OCI-M2 (cell line): Measurements from ENCODE around the gene KCNG2.

Experiments
- DNase-seq: peaks from one replicate; lab custom pipeline; 2025; ENCODE audit not compliant: unreplicated experiment; lab: John Stamatoyannopoulos, UW

The KCNG2 gene

GRCh38 chr18:79818036-79818435 is 20.3 kb downstream of the KCNG2 start:
- DNase-seq: no peak

- no peak for DNase-seq
These were observed 20.9 kb downstream of the KCNG2 start for GRCh38 chr18:79818631-79819030.

DNA sequence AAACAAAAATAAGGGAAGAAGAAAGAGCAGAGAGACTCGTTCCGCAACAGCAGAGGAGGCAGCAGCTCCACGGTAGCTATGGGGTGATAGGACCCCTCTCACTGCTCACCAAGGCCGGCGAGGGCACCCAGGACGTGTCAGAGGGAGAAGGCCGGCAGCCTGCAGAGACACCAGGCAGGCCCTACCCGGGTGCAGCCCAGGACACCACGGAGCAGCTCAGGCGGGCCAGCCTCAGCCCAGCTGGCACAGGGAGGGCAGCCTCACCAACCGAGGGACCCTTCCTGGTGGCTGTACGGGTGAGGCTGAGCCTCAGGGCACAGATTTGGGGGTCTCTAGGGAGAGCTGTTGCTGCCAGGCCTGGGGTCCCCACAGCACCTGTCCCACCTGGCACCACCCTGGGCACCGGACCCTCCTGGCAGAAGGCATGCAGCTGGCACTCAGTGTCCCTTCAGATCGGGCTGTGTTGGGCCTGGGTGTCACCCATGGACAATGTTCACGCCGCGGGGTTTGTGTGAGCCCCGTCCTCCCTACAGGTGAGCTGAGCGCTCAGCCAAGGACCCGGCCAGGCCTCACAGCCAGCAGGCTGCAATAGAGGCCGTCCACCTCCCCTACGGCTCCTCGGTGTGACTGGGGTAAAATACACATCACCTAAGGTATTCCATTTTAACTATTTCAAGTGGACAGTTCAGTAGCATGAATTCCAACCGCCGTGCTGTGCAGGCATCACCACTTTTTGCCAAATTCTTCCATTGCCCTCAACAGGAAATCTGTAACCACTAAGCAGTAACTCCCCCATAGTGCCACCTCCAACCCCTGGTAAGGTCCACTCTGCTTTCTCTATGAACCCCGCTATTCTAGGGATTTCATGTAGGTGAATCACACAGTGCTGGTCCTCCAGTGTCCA is 21.6 kb downstream of the KCNG2 start:
- DNase-seq: no peak

DNA sequence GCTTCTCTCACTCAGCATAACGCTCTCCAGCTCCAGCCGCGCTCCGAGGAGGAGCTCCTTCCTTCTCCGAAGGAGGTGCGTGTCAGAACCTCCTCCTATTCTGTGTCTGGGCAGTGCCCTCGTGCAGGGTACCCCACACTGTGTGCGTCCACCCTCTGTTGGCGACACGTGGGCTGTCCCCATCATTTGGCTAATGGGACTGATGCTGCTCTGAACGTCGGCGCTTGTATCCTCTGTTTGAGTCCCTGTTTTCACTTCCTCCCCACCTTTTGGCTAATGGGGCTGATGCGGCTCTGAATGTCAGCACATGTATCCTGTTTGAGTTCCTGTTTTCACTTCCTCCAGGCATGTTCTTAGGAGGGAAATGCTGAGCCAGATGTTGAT is 22.2 kb downstream of the KCNG2 start:
- DNase-seq: no peak

GRCh38 chr18:79823120-79823519 is 25.4 kb downstream of the KCNG2 start:
- DNase-seq: no peak

DNA sequence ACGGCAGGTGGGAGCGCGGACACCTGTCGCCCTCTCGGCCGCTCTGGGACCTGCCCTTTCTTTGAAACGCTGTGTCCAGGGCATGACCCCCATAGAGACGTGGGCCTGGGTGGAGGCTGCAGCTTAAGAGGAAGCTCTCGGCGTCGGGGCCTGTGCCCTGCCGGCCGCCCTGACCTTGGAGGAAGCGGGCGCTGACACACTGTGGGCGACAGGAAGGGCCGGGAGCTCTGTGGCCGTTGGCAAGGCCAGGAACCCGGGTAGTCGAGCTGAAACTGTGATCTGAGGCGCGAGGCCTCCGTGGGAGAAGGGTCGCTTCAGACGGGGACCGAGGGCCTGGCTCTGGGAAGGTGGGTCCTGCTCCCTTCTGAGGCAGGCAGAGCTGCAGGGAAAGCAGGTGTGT is 28.2 kb downstream of the KCNG2 start:
- DNase-seq: no peak

DNA sequence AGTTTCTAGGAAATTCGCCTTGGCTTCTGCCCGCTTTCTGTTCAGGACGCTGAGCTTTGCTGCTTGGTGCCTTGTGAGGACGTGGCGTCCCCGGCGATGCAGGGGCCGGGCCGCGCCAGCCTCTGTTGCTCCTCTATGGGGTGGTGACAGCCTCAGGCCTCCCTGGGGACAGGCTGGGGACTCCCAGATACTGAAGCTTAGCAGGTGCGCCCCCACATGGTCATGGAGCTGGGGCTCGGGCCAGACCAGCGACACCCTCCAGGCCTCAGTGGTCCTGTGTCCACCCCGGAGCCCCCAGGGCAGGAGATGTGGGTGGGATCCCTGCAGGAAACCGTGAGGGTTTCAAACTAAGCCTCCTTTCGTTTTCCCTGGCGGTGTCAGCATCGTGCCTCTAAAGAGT is 29.2 kb downstream of the KCNG2 start:
- DNase-seq: no peak

GRCh38 chr18:79828258-79828657 is 30.5 kb downstream of the KCNG2 start:
- DNase-seq: no peak

DNA sequence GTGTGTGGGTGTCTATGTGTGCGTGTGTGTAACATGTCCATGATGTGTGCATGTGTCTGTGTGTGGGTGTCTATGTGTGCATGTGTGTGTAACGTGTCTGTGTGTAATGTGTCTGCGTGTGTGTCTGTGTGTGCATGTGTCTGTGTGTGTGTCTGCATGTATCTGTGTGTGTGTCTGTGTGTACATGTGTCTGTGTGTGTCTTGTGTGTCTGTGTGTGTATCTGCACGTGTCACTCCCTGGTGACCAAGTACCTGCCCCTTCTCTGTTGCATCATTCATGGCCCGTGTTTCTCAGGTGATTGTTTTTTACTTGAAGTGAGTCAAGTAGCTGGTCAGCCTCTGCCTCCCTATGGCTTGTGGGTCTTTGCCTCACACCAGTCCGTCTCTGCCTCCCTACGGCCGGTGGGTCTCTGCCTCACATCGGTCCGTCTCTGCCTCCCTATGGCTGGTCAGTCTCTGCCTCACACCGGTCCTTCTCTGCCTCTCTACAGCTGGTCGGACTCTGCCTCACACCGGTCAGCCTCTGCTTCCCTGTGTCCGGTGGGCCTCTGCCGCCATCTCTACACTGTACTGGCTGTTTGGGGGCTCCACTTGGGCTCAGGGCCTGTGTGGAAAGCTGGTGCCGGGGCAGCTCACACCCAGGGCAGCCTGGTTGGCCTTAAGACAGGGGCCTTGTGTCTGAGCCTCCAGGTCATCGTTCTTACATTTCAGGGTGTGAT is 31.6 kb downstream of the KCNG2 start:
- no peak for DNase-seq

GRCh38 chr18:79832169-79832568 is 34.4 kb downstream of the KCNG2 start:
- no peak for DNase-seq

GRCh38 chr18:79834834-79835233 is 37.1 kb downstream of the KCNG2 start:
- DNase-seq: no peak

- DNase-seq: no peak
These were observed 44.2 kb downstream of the KCNG2 start for GRCh38 chr18:79841936-79842335.

- no peak for DNase-seq
These were observed 47.3 kb downstream of the KCNG2 start for GRCh38 chr18:79844999-79845563.

- no peak for DNase-seq
These were observed 49.3 kb downstream of the KCNG2 start for GRCh38 chr18:79846936-79847557.

DNA sequence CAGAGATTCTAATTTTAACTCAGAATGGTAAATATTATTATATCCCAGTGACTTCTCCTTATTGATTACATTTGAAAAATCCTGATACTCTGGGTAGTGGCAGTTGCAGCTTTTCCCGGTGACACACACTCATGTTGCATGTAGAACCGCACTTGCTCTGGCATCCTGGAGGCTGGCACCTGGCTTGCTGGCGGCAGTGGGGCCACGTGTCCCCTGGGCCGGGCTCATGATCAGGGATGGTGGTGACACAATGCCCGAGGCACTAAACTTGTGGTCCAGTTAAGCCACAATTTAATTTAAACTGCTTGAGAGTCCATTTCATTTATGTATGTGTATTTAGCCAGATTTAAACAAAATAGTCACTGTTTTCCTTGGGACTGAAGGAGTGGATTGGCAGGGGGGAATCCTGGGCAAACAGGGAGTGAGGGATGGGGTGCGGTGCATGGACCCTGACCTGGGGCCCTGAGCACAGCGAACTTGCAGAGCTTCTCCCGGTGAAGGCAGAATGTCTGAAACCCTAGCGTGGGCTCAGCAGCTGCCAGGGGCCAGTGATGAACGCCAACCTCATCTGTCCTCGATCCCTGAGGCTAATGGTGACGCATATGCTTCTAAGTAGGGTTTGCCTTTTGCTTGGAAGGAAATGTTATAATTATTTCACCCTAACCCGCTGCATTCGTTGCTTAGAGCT is 50.0 kb downstream of the KCNG2 start:
- no peak for DNase-seq

GRCh38 chr18:79848294-79848578 is 50.5 kb downstream of the KCNG2 start:
- no peak for DNase-seq

DNA sequence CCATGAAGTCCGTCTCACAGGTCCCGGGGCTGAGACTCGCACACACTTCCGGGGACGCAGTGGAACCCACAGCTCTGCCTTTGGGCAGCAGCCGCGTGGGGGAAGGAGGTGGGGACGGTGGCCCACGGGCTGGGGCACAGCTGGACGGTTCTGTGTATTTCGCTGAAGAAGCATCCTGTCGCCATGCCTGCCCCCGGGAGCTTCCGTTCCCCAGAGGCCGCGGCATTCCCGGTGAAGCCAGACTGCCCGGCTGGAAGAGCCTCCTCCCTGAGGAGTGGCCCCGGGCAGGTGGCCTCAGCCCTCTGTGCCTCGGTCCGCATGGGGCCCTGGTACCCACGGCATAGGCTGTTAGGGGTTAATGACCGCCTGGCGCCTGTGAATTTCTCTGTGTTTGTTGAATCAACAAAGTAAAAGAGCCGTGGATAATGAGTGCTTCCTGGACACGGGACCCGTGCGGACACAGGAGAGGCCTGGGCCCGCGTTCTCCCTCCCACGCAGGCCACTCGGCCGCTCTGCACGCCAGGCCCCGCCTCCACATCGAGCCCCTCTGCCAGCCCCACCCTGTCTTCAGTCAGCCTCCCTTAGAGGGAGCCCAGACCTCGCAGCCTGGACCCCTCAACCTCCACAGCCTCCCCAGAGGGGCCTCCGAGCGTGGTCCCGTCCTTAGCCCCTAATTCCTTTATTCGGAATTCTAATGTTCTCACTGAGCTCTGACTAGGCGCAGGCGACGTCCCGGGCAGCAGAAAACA is 51.0 kb downstream of the KCNG2 start:
- no peak for DNase-seq

DNA sequence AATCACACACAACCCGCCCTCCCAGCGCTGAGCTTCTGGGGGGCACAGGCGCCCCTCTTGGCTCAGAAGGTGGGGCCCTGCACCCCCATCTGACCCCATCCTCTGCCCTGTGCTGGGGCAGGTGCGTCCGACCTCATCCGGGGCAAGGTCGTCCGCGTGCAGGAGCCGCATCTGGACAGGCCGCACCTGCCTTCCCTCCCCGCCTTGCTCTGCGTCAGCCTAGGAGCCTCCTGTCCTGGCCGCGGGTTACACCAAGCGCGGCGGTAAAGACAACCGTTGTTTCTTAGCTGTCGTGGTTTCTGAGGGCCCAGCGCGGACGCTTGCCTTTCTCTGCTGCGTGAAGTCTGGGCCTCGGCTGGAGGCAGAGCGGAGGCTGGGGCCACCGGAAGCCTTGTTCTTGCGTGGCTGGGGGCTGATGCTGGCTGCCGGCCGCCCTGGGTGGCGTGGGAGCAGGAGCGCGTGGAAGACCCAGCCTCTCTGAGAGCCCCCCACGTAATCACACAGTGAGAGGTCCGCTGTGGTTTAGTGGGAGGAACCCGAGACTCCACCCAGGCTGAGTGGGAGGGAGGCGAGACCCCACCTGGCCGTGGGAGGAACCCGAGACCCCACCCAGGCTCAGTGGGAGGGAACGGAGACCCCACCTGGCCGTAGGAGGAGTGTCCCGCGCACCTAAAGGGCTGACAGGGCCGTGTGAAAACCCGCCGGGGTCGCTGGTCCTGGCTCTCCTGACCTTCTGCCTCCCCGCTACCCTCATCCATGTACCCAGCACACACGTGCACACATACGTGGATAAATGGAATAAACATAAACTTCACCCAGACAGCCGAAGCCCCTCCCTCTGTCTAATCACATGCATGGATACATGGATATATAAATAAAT is 51.8 kb downstream of the KCNG2 start:
- DNase-seq: no peak

DNA sequence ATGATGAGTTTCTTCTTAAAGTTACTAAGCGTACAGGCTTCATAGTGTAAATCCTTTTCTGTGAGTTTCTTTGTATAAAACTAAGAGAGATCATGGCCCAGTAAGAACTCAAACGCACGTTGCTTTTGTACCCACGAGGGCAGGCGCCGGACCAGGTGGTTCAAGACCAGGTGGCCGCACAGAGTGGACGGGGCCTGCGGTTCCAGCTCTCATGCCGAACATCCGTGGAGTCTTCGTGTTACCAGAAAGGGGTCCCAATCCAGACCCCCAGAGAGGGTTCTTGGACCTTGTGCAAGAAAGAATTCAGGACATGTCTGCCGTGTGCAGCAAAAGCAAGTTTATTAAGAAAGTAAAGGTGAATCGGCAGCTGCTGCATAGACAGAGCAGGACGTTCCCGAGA is 53.0 kb downstream of the KCNG2 start:
- DNase-seq: no peak

DNA sequence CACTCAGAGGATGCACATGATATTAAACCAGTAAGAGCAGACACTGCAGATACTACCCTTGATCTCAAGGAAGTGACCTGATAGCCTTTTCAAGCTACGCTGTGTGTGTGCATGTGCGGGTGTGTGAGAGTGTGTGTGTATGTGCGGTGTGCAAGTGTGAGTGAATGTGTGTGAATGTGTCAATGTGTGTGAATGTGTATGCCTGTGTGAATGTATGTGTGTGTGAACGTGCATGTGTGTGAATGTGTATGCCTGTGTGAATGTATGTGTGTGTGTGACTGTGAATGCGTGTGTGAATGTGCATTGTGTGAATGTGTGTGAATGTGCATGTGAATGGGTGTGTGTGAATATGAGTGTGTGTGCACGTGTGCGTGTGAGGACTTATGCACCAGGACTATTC is 53.8 kb downstream of the KCNG2 start:
- no peak for DNase-seq
